Muscle of leg (tissue), 11 donors: ENCODE results near the gene OXER1. TPM values are rescaled to one million over a fixed set of nuclear protein-coding genes. Genes with fewer than 3 reads are reported as not detected.
A peak's percentile ranks its signal among the peaks of the same experiment; 100 is the strongest.

ENCODE experiments used
- DNase-seq: peaks from one replicate; pipeline ENCODE4 v3.0.0; 2013
- H3K27ac ChIP-seq: one replicate; pipeline ENCODE4 v1.5.1; 2013; ENCODE audit warnings: mild to moderate bottlenecking, low read length, control low read depth
- H3K27me3 ChIP-seq: one replicate; pipeline ENCODE4 v1.6.1; 2013; ENCODE audit warnings: low read length; ENCODE audit not compliant: control insufficient read depth, insufficient read depth
- H3K36me3 ChIP-seq: one replicate; pipeline ENCODE4 v1.6.1; 2013; ENCODE audit warnings: low read length; ENCODE audit not compliant: control insufficient read depth, insufficient read depth
- H3K4me1 ChIP-seq: one replicate; pipeline ENCODE4 v1.6.1; 2013; ENCODE audit warnings: low read length; ENCODE audit not compliant: control insufficient read depth, insufficient read depth
- H3K4me3 ChIP-seq: one replicate; pipeline ENCODE4 v1.5.1; 2013; ENCODE audit warnings: low read length, control low read depth
- H3K9me3 ChIP-seq: replicated peaks from 2 replicates; pipeline ENCODE4 v1.6.1; 2013; ENCODE audit warnings: low read depth, low read length; ENCODE audit not compliant: control insufficient read depth
- WGBS: methylation state at CpG from one replicate; pipeline ENCODE4 v1.1.5; 2013; ENCODE audit warnings: missing lambda C conversion rate; ENCODE audit not compliant: insufficient coverage; 5-methylcytosine and 5-hydroxymethylcytosine counted together
- polyA plus RNA-seq, 8 donors: library from polyadenylated mRNA; unstranded; fragments of 120-200 nt; gene quantifications; one replicate each; pipeline versions ENCODE4 v1.2.1 to v1.2.3, GENCODE V29; 2013; ENCODE audit warnings: inconsistent platforms in 1 of 8, low replicate concordance in 1 of 8; ENCODE audit not compliant: insufficient read length in 8 of 8, insufficient read depth in 1 of 8
- total RNA-seq: library from RNA; stranded (reverse); fragments of 120-200 nt; gene quantifications from one replicate; pipeline ENCODE4 v1.2.4, GENCODE V29; 2013

The OXER1 gene
- total and polyA plus RNA-seq, 9 donors = 2.2 to 9.2 (median 6.2) TPM

GRCh38 chr2:42762823-42763804 lies 821 bp downstream of the OXER1 start:
- no peak overlapping the region for H3K4me3 ChIP-seq

GRCh38 chr2:42762155-42762554 lies 1.8 kb downstream of the OXER1 start:
- WGBS = 81% methylated on average over 3 of the region's 5 CpGs
- H3K36me3 ChIP-seq = peaks cover 21% of the 10 kb centered on the region
- H3K9me3 ChIP-seq = no peaks in the 10 kb centered on the region
- no peak overlapping the region for H3K27ac ChIP-seq
- no peak overlapping the region for H3K4me3 ChIP-seq
- H3K27me3 ChIP-seq = no peaks in the 10 kb centered on the region
- H3K4me1 ChIP-seq = peaks cover 11% of the 10 kb centered on the region
- DNase-seq = no peak

More at GRCh38 chr2:42762823-42763804, 821 bp downstream of the OXER1 start:
- peaks cover 8% of the 10 kb centered on the region for H3K4me1 ChIP-seq
- peaks cover 24% of the 10 kb centered on the region for H3K36me3 ChIP-seq
- WGBS = 91% methylated on average over 42 of the region's 45 CpGs
- no peaks in the 10 kb centered on the region for H3K9me3 ChIP-seq
- H3K27ac ChIP-seq = no peak overlapping the region
- no peak for DNase-seq
- no peaks in the 10 kb centered on the region for H3K27me3 ChIP-seq

- H3K36me3 ChIP-seq = peaks cover 17% of the 10 kb centered on the region
- no peak overlapping the region for H3K27ac ChIP-seq
- no peak for DNase-seq
- H3K4me1 ChIP-seq = peaks cover 17% of the 10 kb centered on the region
- H3K27me3 ChIP-seq = no peaks in the 10 kb centered on the region
- H3K4me3 ChIP-seq = no peak overlapping the region
- WGBS = 85% methylated on average over 6 of the region's 9 CpGs
- H3K9me3 ChIP-seq = no peaks in the 10 kb centered on the region
Observed at GRCh38 chr2:42761554-42761953, 2.4 kb downstream of the OXER1 start.

GRCh38 chr2:42758751-42759150 lies 5.2 kb downstream of the OXER1 start:
- no peak for DNase-seq
- H3K4me3 ChIP-seq = no peak overlapping the region
- no peak overlapping the region for H3K27ac ChIP-seq
- WGBS = no CpG with 5 or more reads among the region's 1 CpG
- H3K36me3 ChIP-seq = peaks cover 12% of the 10 kb centered on the region
- no peaks in the 10 kb centered on the region for H3K27me3 ChIP-seq
- no peaks in the 10 kb centered on the region for H3K9me3 ChIP-seq
- peaks cover 40% of the 10 kb centered on the region for H3K4me1 ChIP-seq

GRCh38 chr2:42757981-42758740 lies 5.8 kb downstream of the OXER1 start:
- DNase-seq = no peak
- peaks cover 46% of the 10 kb centered on the region for H3K4me1 ChIP-seq
- 79% methylated on average over 3 of the region's 4 CpGs for WGBS

GRCh38 chr2:42756966-42757513 lies 6.9 kb downstream of the OXER1 start:
- no peaks in the 10 kb centered on the region for H3K9me3 ChIP-seq
- WGBS = 77% methylated on average over 6 of the region's 6 CpGs
- H3K27ac ChIP-seq = no peak overlapping the region
- no peaks in the 10 kb centered on the region for H3K27me3 ChIP-seq
- peaks cover 5% of the 10 kb centered on the region for H3K36me3 ChIP-seq
- H3K4me1 ChIP-seq = peaks cover 53% of the 10 kb centered on the region
- no peak overlapping the region for H3K4me3 ChIP-seq
- DNase-seq = no peak

More at GRCh38 chr2:42757981-42758740, 5.8 kb downstream of the OXER1 start:
- Histone ChIP-seq H3K9me3 (no peaks in the 10 kb centered on the region), H3K27ac (no peak overlapping the region), H3K4me3 (no peak overlapping the region), H3K36me3 (peaks cover 8% of the 10 kb centered on the region), H3K27me3 (no peaks in the 10 kb centered on the region)

GRCh38 chr2:42756150-42756775 lies 7.7 kb downstream of the OXER1 start:
- H3K4me3 ChIP-seq = no peak overlapping the region
- H3K4me1 ChIP-seq = peaks cover 53% of the 10 kb centered on the region
- no peak for DNase-seq
- peaks cover 6% of the 10 kb centered on the region for H3K36me3 ChIP-seq
- H3K27ac ChIP-seq = no peak overlapping the region
- 54% methylated on average over 7 of the region's 10 CpGs for WGBS
- no peaks in the 10 kb centered on the region for H3K27me3 ChIP-seq
- no peaks in the 10 kb centered on the region for H3K9me3 ChIP-seq

- 83% methylated on average over 3 of the region's 14 CpGs for WGBS
- no peaks in the 10 kb centered on the region for H3K27me3 ChIP-seq
- H3K9me3 ChIP-seq = no peaks in the 10 kb centered on the region
- H3K36me3 ChIP-seq = peaks cover 2% of the 10 kb centered on the region
- peak; percentile 59 for DNase-seq
- H3K4me1 ChIP-seq = peaks cover 53% of the 10 kb centered on the region
- no peak overlapping the region for H3K4me3 ChIP-seq
- H3K27ac ChIP-seq = peak overlapping the region; percentile 85
Observed at GRCh38 chr2:42755191-42755880, 8.6 kb downstream of the OXER1 start.

GRCh38 chr2:42754776-42755140 lies 9.2 kb downstream of the OXER1 start:
- Histone ChIP-seq H3K4me3 (no peak overlapping the region), H3K9me3 (no peaks in the 10 kb centered on the region), H3K36me3 (peaks cover 2% of the 10 kb centered on the region), H3K27me3 (no peaks in the 10 kb centered on the region), H3K27ac (peak overlapping the region; percentile 85), H3K4me1 (peaks cover 49% of the 10 kb centered on the region)
- WGBS = 57% methylated on average over 2 of the region's 8 CpGs
- no peak for DNase-seq
